ENCODE measurements around the gene GLRX5.
A peak's percentile ranks its signal among the peaks of the same experiment; 100 is the strongest.
"Not testable (repeated sequence)": the region's sequence is repeated elsewhere in the genome, so short reads cannot be mapped to it uniquely, and the experiment has no call there.

Gene GLRX5

DNA sequence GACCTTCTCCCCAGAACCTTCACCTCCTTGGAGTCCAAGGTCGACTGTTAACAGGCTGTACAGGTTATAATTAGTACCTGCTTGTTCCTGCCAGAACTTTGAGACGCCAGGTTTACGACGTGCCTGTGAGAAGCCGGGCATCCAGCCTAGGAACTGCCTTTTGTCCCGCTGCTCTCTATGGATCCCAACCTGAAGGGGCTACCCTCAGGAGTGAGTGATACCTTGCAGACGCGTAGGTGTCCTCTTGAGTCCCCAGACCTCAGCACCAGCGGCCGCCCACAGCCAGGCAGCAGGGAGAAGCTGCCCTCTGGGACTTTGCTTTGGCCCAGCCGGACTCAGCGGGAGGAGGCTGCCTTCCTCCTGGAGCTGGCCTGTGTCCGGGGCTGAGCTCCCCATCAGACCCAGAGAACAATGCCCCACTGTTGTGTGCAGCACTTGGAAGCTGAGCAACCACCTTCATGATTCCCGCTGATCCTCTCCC, 34.6 kb upstream of the GLRX5 start:
- DNase-seq = no peak

DNA sequence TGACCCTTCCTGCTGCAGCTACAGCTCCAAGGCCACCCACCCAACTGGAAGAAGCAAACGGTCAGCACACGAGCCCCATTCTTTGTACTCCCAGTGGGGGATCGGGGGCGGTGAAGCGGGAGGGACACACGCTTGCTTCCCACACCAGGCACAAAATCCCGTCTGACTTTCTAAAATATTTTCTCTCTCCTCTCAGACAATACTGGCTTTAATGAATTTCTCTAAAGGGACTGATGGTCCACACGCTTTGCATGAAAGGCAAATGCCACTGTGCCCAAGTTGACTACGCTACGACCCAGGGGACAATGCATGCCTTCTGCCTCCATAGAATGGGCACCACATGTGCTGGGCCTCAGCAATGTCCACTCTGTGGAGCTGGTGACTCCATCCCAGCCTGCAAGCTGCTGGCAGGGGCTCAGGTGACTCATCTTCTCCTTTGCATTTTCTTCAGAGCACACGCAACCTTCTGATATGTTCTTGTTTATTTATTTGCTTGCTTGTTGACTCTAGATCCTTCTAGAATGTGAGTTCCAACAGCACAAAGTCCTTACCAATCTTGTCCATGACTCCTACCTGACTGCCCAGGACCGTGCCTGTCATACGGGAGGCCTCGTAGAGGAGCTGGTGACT, 34.0 kb upstream of the GLRX5 start:
- DNase-seq = no peak

DNA sequence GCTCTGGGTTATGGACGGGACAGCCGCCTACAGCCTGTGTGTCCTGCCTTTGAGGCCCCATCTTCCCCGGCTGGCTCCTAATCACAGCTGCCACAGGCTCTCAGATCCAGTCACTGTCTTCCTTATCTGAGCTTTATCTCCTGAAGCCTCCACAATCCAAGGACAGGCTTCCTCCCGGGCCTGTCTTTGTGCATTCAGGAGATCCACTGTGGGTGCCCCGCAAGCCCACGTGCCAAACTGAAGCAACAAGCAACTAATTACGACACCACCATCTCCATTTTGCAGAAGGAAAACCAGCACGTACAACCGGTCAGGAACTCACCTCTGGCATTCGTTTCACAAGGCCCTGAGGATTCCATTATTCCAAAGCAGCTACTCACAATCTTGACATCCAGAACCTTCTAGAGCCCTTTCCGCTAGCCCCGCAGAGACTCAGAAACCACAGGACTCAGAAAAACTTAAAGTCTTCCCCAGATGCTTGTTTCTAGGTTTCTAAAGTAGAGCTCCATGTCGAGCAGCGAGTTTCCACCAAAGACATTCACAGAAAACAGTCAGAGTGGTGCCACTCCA, 32.4 kb upstream of the GLRX5 start:
- DNase-seq = no peak

DNA sequence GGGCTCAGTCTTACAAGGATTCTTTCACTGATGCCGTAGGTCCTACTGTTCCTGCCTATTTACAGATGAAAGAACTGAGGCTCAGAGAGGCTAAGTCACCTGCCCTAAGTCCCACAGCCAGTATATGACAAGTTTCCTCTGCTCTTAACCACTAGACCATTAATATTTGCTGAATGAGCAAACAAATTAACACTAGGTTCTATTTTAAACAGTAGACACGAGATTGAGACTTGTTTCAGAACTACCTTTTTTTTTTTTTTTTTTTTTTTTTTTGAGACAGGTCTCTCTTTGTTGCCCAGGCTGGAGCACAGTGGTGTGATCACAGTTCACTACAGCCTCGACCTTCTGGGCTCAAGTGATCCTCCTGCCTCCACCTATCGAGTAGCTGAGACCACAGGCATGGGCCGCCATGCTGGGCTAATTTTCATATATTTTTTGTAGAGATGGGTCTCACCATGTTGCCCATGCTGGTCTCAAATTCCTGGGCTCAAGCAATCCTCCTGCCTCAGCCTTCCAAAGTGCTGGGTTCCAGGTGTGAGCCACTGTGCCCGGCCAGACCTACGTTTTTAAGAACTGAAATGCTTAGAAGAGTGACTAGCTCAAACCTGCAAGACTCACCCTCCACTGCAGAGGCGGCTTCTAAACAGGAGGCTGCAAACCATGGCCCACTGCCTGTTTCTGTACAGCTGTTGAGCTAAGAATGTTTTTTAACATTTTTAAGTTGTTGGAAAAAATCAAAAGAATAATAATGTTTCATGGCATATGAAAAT, 31.3 kb upstream of the GLRX5 start:
- no peak for DNase-seq

GRCh38 chr14:95504135-95505029, 30.5 kb upstream of the GLRX5 start:
- DNase-seq = no peak

DNA sequence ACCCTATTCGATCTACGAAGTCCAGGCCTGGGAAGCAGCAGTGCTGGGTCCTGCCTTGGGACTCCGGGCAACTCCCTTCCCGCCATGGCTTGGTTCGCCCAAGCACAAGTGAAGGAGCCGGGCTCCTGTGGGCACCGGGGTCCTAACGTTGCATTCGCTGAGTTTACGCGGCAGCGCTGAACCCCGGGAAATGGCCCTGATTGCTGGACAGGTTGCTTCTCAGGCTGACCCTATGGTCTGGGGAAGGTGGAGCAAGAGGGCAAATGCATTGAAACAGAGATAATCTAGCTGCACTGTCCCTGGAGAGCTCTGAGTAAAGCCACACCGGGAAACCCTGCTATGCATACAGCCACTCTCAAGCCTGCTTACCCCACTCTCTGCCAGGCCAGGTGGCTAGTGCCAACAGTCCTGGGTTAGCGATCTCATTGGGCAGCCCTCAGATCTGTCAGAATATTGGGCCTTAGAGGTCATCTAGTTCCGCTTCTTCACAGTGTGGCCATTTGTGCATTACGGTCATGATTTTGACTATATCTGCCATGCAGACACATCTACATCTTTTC, 29.7 kb upstream of the GLRX5 start:
- DNase-seq = no peak

DNA sequence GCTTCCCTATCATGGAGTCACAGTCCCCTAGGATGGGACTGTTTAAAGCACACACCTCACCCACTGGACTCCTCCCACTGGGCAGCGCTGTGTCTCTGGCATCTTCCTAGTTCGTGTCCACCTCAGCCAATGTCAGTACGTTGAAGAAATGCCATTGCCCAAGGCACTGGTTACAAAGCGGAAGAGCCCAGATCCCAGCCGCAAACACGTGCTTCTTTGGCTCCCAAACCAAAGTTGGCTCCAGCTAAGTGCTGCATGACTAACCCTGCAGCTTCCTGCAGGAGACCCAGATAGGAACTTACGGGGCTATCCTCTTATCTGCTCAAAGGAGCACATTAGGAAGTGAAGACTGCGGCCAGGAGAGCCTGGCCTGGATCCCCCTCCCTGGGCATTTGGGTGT, 27.7 kb upstream of the GLRX5 start:
- DNase-seq = no peak

- no peak for DNase-seq
Observed at GRCh38 chr14:95507701-95508103, 27.1 kb upstream of the GLRX5 start.

DNA sequence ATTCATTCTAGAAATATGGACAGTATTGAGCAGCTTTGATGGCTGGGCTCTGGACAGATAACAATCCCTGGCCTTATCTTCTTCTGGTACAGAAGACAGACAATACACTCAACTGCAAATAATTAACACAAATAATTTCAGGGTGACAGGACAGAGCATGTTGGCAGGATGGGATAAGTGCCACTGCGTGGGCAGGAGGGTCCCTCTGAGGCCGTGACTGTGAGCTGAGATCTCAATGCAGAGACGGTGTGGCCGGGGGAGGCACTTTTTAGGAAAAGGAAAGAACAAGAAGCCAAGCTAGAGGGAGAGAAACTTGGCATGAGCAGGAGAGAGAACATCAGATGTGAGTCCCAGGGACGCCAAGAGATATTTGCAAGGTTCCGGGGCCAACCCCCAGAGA, 26.5 kb upstream of the GLRX5 start:
- DNase-seq = no peak

GRCh38 chr14:95509495-95509894, 25.4 kb upstream of the GLRX5 start:
- no peak for DNase-seq

DNA sequence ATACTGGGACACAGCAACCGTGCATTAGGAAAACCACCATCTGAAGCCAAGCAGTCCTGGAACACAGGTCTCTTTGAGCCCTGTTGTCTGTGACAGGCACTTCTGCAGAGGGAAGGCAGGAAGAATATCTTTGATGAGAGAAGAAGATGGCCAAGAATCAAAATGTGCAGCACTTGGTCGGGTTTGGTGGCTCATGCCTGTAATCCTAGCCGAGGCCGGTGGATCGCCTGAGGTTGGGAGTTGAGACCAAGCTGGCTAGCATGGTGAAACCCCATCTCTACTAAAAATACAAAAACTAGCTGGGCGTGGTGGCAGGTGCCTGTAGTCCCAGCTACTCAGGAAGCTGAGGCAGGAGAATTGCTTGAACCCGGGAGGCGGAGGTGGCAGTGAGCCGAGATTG, 24.5 kb upstream of the GLRX5 start:
- DNase-seq = not testable (repeated sequence)

DNA sequence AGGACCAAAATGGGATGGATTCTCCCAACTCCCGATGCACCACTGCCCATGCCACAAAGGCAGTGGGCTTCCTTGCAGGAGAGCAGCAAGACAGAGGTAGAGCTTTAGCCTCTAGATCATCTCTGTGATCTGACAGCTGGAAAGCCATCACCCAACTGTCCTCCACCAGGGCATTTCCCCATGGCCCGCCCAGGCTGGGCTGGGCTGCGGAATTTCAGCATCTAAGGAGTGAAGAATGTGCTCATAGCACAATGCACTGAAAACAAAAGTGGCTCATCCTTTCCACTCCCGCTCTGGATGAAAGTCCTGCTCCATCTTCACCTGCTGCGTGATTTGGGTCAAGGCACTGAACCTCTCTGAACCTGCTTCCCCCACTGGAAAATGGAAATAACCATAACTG, 24.0 kb upstream of the GLRX5 start:
- DNase-seq = no peak

GRCh38 chr14:95511687-95512086, 23.2 kb upstream of the GLRX5 start:
- DNase-seq = no peak

GRCh38 chr14:95513291-95513690, 21.6 kb upstream of the GLRX5 start:
- no peak for DNase-seq

- DNase-seq = no peak
Observed at GRCh38 chr14:95514131-95515079, 20.4 kb upstream of the GLRX5 start.

- DNase-seq = no peak
Observed at GRCh38 chr14:95515080-95515489, 19.8 kb upstream of the GLRX5 start.

GRCh38 chr14:95515596-95516552, 19.0 kb upstream of the GLRX5 start:
- peak; percentile 29 for DNase-seq

GRCh38 chr14:95516554-95517181, 18.2 kb upstream of the GLRX5 start, which contains the start of gene SYNE3:
SYNE3 (minus strand) TSS chr14:95516650; CDS start chr14:95475821, 40,829 bp downstream.
- DNase-seq = no peak

- DNase-seq = no peak
Observed at GRCh38 chr14:95518045-95518751, 16.7 kb upstream of the GLRX5 start.

Data from NCI-H524 treated with DMSO at 0.1 percent for 48 hours (cell line).